Measurements from ENCODE around the gene MTIF2. TPM values are rescaled to one million over a fixed set of nuclear protein-coding genes. Genes with fewer than 3 reads are reported as not detected.

Gene MTIF2
- polyA plus RNA-seq, 2 of the 4 experiments (the other 2 are of a cell fraction): 47.2 to 91.6 TPM

DNA sequence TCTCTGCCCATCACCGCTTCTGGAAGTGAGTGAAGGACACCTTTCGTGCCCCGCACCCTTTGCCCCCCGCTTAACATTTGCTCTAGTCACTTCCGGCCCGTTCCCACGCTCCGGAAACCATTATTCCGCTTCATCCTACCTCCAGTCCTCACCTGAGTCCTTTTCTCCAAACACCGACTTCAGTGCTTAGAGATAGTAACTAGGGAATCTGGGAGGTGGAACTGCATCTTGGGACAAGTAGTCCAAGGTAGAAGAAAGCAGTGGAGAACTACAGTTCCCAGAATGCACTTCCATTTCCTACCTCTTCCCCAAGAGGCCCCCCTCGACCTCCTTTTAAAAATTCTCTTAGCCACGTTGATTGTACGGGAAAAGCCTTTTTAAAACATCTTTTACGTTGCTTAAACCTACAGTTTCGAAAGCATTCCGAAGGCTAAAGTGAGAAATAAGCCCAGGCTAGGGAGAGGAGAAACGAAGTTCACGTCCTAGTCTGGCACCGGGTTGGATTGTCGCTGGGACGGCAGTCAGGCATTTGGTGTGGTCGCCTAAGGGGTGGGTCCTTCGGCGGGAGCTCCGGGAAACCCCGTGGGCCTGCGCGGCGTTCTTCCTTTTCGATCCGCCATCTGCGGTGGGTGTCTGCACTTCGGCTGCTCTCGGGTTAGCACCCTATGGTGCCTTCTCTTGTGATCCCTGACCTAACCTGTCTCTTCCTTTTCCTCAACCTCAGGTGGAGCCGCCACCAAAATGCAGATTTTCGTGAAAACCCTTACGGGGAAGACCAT, 36.8 kb downstream of the MTIF2 start, which contains the start of the genes CLHC1 and RPS27A:
Gene CLHC1, minus strand, starts transcription at position 210 of the 779 bp plus-strand sequence. CDS start 9,882 bp downstream, outside the sequence.
Gene RPS27A, plus strand, starts transcription at position 605 of the 779 bp plus-strand sequence. Its CDS starts 137 bp downstream, at position 742.
- ChIA-PET POLR2A (interaction anchor here (0.6 to 1.5 kb wide), 14 partner anchors 9 to 290 kb away, joined by 3 to 31 read pairs (median 4); partner anchors contain the start of genes CCDC88A, CFAP36, MTIF2 and RTN4), CTCF (interaction anchor here (0.6 to 0.9 kb wide), 3 partner anchors 64 to 333 kb away, joined by 3 read pairs; no protein-coding TSS in a partner anchor)
- FAIRE-seq (peak; percentile 85), ATAC-seq (peak; percentile 97 to 98), DNase-seq (ENCODE audit: low read depth in 1 of 2, low spot score in 1 of 2) (peak; percentile 97 to 100)
- 1% methylated on average over 37 of the region's 37 CpGs for WGBS (ENCODE audit: missing lambda C conversion rate)
- no peaks in the 10 kb centered on the region for H3K9me3 ChIP-seq
- peak within 1 kb of the TSS; percentile 82 for H3K4me3 ChIP-seq
- H3K27ac ChIP-seq: peak within 1 kb of the TSS; percentile 85 to 89
- peak within 1 kb of the TSS; percentile 86 for H3K4me2 ChIP-seq
- peaks cover 34% of the 10 kb centered on the region for H3K4me1 ChIP-seq
- TF ChIP-seq MYC (IDR thresholded peaks at IDR 0.05; ENCODE audit: borderline replicate concordance, low read length) (peak; percentile 70), NPAS2 (CRISPR knock-in tag; IDR thresholded peaks at IDR 0.05; ENCODE audit: borderline replicate concordance) (no peak), KDM1A (IDR thresholded peaks at IDR 0.05; ENCODE audit: low read depth) (no peak), FOSB (CRISPR knock-in tag; IDR thresholded peaks at IDR 0.05) (no peak), MAZ (IDR thresholded peaks at IDR 0.05; ENCODE audit: borderline replicate concordance, low read depth, low read length) (no peak), JUN (IDR thresholded peaks at IDR 0.05) (peak; percentile 70 to 97), POLR2A (IDR thresholded peaks at IDR 0.05; ENCODE audit: low read length) (peak; percentile 92), CBX8 (IDR thresholded peaks at IDR 0.05) (no peak), TFCP2L1 (CRISPR knock-in tag; IDR thresholded peaks at IDR 0.05) (no peak), ZNF302 (CRISPR knock-in tag; IDR thresholded peaks at IDR 0.05) (no peak), HEYL (CRISPR knock-in tag; IDR thresholded peaks at IDR 0.05) (no peak), FOSL2 (IDR thresholded peaks at IDR 0.05) (no peak), FOSL2 (CRISPR knock-in tag; IDR thresholded peaks at IDR 0.05) (peak; percentile 44; the same call in 1 of the 2 replicates), CEBPB (IDR thresholded peaks at IDR 0.05) (no peak), SREBF2 (IDR thresholded peaks at IDR 0.05) (no peak), RFX5 (IDR thresholded peaks at IDR 0.05) (no peak), NR3C1 (IDR thresholded peaks at IDR 0.05) (no peak), ZFP36 (IDR thresholded peaks at IDR 0.05; ENCODE audit: borderline replicate concordance, partially characterized antibody) (peak; percentile 37), RARB (CRISPR knock-in tag; IDR thresholded peaks at IDR 0.05) (no peak), HOXB5 (CRISPR knock-in tag; IDR thresholded peaks at IDR 0.05) (no peak), PHF8 (IDR thresholded peaks at IDR 0.05; ENCODE audit: borderline replicate concordance, low read depth) (peak; percentile 97), ZSCAN20 (CRISPR knock-in tag; IDR thresholded peaks at IDR 0.05) (no peak), SMC3 (IDR thresholded peaks at IDR 0.05) (no peak), RNF2 (IDR thresholded peaks at IDR 0.05; ENCODE audit: borderline replicate concordance, low read depth) (no peak)
- TF ChIP-seq, protein P1, sequence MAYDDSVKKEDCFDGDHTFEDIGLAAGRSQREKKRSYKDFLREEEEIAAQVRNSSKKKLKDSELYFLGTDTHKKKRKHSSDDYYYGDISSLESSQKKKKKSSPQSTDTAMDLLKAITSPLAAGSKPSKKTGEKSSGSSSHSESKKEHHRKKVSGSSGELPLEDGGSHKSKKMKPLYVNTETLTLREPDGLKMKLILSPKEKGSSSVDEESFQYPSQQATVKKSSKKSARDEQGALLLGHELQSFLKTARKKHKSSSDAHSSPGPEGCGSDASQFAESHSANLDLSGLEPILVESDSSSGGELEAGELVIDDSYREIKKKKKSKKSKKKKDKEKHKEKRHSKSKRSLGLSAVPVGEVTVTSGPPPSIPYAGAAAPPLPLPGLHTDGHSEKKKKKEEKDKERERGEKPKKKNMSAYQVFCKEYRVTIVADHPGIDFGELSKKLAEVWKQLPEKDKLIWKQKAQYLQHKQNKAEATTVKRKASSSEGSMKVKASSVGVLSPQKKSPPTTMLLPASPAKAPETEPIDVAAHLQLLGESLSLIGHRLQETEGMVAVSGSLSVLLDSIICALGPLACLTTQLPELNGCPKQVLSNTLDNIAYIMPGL (CRISPR knock-in tag; IDR thresholded peaks at IDR 0.05; ENCODE audit: borderline replicate concordance): no peak
- TF ChIP-seq, protein P2, sequence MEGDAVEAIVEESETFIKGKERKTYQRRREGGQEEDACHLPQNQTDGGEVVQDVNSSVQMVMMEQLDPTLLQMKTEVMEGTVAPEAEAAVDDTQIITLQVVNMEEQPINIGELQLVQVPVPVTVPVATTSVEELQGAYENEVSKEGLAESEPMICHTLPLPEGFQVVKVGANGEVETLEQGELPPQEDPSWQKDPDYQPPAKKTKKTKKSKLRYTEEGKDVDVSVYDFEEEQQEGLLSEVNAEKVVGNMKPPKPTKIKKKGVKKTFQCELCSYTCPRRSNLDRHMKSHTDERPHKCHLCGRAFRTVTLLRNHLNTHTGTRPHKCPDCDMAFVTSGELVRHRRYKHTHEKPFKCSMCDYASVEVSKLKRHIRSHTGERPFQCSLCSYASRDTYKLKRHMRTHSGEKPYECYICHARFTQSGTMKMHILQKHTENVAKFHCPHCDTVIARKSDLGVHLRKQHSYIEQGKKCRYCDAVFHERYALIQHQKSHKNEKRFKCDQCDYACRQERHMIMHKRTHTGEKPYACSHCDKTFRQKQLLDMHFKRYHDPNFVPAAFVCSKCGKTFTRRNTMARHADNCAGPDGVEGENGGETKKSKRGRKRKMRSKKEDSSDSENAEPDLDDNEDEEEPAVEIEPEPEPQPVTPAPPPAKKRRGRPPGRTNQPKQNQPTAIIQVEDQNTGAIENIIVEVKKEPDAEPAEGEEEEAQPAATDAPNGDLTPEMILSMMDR (IDR thresholded peaks at IDR 0.05): no peak
- TF ChIP-seq, protein P3, sequence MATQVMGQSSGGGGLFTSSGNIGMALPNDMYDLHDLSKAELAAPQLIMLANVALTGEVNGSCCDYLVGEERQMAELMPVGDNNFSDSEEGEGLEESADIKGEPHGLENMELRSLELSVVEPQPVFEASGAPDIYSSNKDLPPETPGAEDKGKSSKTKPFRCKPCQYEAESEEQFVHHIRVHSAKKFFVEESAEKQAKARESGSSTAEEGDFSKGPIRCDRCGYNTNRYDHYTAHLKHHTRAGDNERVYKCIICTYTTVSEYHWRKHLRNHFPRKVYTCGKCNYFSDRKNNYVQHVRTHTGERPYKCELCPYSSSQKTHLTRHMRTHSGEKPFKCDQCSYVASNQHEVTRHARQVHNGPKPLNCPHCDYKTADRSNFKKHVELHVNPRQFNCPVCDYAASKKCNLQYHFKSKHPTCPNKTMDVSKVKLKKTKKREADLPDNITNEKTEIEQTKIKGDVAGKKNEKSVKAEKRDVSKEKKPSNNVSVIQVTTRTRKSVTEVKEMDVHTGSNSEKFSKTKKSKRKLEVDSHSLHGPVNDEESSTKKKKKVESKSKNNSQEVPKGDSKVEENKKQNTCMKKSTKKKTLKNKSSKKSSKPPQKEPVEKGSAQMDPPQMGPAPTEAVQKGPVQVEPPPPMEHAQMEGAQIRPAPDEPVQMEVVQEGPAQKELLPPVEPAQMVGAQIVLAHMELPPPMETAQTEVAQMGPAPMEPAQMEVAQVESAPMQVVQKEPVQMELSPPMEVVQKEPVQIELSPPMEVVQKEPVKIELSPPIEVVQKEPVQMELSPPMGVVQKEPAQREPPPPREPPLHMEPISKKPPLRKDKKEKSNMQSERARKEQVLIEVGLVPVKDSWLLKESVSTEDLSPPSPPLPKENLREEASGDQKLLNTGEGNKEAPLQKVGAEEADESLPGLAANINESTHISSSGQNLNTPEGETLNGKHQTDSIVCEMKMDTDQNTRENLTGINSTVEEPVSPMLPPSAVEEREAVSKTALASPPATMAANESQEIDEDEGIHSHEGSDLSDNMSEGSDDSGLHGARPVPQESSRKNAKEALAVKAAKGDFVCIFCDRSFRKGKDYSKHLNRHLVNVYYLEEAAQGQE (IDR thresholded peaks at IDR 0.05): 0 out of 2 replicates have a peak, but pooled peaks have one; percentile 13
- TF ChIP-seq, protein P4, sequence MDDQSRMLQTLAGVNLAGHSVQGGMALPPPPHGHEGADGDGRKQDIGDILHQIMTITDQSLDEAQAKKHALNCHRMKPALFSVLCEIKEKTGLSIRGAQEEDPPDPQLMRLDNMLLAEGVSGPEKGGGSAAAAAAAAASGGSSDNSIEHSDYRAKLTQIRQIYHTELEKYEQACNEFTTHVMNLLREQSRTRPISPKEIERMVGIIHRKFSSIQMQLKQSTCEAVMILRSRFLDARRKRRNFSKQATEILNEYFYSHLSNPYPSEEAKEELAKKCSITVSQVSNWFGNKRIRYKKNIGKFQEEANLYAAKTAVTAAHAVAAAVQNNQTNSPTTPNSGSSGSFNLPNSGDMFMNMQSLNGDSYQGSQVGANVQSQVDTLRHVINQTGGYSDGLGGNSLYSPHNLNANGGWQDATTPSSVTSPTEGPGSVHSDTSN (IDR thresholded peaks at IDR 0.05): no peak
- TF ChIP-seq, protein P5, sequence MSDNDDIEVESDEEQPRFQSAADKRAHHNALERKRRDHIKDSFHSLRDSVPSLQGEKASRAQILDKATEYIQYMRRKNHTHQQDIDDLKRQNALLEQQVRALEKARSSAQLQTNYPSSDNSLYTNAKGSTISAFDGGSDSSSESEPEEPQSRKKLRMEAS (IDR thresholded peaks at IDR 0.05): peak; percentile 78
- TF ChIP-seq, protein P6, sequence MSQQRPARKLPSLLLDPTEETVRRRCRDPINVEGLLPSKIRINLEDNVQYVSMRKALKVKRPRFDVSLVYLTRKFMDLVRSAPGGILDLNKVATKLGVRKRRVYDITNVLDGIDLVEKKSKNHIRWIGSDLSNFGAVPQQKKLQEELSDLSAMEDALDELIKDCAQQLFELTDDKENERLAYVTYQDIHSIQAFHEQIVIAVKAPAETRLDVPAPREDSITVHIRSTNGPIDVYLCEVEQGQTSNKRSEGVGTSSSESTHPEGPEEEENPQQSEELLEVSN (IDR thresholded peaks at IDR 0.05; ENCODE audit: borderline replicate concordance, low read depth): no peak
